EL (cell line): ENCODE data around the gene TCEAL8.
"Not testable (repeated sequence)": the region's sequence is repeated elsewhere in the genome, so short reads cannot be mapped to it uniquely, and the experiment has no call there.

ENCODE experiments used
- DNase-seq: peaks from one replicate; pipeline ENCODE4 v3.0.0-alpha.2; 2016

TCEAL8 gene, protein sequence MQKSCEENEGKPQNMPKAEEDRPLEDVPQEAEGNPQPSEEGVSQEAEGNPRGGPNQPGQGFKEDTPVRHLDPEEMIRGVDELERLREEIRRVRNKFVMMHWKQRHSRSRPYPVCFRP

DNA sequence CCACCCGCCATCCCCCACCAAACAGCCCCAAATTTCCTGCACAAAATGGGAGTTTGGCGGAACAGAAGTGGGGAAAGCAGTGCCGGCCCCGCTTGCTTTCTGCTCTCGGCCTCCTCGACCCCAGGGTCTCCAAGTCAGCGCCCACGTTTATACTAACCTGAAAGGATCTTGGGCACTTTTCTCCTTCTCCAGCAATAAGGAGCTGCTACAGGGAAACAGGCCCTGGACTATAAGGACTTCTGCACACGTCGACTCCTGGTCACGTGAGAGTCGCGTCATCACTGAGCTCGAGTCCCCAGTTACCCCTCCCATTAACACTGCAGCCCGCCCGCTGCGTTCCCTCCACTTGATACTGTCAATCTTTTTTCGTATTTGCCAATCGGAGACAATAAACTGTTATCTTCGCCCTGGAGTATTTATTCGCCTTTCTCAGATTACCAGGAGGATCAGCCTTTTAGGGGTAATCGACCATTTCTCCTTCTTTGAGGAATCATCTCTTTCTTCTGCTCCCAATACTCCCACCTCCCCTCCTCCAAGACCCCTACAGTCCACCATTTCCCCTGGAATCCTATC lies at the start of gene TCEAL8:
Gene TCEAL8, minus strand, starts transcription at position 235 of the 573 bp plus-strand sequence. CDS start 1,176 bp downstream, outside the sequence.
- DNase-seq = peak; percentile 77

DNA sequence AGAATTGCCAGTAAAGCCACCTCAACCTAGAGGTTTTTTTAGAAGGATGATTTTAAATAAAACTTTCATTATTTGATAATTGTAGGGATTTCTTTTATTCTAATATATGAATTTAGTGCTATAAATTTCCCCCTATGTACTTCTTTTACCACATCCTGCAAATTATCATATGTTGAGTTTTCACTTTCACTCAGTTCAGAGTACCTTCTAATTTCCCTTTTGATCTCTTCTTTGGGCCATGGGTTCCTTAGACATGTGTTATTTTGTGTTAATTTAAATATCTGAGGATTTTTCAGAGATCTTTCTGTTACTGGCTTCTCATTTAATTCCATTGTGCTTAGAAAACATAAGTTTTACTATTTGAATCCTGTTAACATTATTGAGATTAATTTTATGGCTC lies 49.8 kb upstream of the TCEAL8 start:
- no peak for DNase-seq

DNA sequence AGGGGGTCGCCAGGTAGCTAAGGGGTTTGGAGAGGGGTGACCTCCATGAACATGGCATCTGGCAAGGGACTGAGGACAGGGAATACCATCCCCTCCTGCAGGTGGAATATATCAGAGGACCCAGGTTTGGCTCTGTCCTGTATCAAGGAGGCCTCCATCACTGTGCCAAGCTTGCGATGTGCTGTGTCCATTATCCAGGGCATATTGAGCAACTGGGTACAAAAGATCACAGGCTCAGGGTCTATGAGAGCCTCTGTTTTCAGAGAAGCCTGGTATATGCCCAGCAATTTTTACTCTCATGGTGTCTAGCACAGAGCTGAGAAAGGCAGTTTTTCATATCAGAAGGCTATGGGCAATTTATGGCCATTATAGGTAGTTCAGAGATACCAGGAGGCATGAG lies 38.2 kb upstream of the TCEAL8 start:
- no peak for DNase-seq

DNA sequence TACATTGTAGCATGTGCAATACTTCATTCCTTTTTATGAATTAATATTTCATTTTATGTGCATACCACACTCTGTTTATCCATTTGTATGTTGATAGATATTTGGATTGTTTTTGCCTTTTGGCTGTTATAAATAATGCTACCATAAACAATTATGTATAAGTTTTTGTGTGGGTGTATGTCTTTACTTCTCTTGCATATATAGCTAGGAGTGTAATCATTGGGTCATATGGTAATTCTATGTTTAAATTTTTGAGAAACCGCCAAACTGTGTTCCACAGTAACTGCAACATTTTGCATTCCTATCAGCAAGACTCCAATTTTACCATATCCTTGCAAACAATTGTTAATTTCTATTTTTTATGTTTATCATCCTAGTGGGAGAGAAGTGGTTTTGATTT lies 24.7 kb upstream of the TCEAL8 start:
- DNase-seq = no peak

DNA sequence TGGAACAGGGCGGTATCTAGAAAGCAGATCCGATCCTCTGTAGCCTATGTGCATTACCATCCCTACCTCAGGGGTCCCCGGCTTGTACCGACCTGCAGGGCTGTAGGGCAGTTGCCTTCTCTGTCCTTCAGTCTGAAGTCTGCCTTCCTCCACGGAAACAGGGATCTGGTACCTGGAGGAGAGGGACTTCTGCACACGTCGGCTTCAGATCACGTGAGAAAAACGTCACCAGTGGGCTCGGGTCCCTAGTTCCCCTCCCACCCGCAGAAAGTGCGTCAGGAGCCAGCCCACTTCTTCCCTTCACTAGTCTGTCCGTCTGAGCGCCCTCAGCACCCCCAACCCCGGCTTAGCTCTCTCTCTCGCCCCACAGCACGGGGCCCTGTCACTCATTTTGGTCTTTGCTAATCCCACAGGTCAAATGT lies 21.6 kb upstream of the TCEAL8 start, which contains the start of gene TCEAL5:
Gene TCEAL5, minus strand, starts transcription at position 170 of the 422 bp plus-strand sequence. CDS start 2,187 bp downstream, outside the sequence.
- DNase-seq = no peak

DNA sequence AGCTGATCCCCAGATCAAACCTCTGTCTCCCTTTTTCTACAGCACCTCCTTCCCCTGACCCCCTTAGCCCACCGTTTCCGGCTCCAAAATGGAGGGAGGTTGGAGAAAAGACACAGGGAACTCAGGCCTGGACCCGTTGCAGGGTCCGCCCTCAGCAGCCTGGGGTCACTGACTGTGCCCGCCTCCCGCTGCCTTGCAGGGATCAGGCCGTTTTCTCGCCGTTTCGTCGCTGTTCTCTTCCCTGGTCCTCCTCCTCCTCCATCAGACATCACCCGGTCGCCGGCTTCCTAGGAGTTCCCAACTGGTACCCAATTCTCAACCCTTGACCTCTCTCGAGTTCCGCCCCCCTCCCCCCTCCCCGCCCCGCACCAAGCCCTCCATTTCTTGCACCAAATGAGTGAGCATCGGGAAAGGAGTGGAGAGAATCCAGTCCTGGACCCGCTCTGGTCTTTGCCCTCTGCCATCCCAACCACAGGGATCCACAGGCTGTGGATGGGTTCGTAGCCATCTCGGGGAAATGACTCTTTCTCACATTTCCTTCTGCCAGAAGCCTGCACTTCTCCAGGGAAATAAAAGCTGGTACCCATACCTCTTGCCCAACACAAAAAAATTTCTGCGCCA lies 21.1 kb upstream of the TCEAL8 start:
- no peak for DNase-seq

DNA sequence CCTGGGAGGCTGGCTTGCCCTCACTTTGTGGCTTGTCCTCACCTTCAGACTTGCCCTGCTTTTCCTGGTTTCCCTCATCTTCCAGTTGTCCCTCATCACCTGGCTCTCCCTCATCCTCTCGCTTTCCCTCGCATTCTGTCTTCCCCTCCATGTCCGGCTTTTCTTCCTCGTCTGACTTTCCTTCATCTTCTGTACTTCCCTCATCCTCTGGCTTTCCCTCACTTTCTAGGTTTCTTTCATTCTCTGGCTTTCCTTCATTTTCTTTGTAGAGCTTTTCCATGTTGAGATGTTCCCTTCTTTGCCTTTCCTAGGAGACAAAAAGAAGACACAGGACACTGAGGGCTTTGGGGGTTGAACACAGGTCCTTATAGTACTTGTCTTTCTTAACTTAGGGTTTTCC lies 19.3 kb upstream of the TCEAL8 start:
- DNase-seq = no peak

DNA sequence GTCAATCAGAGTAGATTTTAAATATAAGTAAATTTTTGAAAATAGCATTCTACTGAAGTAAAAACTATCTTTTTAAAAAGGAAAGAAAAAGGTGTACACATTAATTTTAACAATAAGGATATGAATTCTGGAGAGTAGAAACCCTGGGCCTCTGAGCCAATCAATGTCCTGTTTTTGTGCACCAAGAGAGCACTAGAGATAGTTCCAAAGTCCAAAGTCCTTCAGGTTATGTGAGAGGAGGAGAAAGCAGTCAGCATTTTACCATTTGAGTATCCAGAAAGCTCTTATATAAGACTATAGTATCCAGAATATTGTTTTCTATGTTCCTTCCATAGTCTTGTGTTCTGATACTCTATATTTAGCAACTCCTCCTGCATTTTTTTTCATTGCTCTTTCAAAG lies 3.3 kb upstream of the TCEAL8 start:
- DNase-seq = no peak

DNA sequence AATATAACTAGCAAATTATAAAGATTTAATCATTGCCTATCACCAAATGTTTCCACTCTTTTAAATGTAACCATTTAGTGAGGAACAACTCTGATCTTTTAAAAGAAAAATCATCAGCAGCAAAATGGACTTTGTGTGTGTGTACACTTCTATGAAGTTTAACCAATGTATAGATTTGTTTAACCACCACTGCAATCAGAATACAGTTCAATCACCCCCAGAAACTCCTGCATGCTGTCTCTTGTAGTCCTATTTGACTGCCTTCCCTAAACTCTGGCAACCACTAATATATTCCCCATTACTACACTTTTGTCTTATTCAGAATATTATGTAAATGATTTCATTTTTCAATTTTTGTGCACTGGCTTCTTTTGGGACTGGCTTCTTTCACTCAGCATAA lies 1.7 kb upstream of the TCEAL8 start:
- no peak for DNase-seq

DNA sequence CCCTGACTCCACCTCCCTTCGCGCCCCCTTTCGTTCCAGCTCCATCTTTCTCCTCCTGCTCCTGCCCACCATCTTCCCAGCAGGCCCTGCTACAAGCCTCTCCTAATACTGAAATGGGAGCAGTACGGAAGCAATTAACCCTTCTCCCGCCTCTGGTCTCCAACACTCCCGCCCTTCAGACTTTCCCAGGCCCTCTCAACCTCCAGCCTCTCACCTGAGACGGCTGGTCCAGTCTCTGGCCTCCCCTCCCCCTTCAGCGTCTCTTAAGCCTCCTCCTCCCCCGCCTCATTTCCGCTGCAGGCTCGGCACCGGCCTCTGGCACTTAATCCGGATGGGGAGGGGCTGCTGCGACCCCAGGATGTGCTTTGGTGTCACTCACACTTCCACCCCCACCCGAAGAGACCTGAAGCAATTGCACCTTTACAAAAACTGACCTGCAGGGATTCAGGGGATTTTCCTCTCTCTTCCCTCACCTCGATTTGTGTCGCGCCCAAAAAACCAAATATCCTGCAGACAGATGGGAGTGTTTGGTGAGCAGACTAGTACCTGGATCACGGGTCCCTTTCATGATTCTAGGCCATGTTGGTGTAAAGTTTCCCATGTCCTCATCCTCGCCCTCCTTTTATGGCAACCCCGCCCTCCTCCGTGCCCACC lies 657 bp downstream of the TCEAL8 start:
- DNase-seq = peak; percentile 35

DNA sequence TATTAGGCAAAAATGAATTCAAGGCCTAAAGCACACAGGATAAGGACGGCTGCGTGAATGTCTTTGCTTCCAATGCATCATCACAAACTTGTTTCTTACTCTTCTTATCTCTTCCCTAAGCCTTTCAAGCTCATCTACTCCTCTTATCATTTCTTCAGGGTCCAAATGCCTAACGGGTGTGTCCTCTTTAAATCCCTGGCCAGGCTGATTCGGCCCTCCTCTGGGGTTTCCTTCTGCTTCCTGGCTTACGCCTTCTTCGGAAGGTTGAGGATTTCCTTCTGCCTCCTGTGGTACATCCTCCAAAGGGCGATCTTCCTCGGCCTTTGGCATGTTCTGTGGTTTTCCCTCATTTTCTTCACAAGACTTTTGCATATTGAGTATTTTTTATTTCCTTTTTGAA lies 1.3 kb downstream of the TCEAL8 start:
- DNase-seq = peak; percentile 4

DNA sequence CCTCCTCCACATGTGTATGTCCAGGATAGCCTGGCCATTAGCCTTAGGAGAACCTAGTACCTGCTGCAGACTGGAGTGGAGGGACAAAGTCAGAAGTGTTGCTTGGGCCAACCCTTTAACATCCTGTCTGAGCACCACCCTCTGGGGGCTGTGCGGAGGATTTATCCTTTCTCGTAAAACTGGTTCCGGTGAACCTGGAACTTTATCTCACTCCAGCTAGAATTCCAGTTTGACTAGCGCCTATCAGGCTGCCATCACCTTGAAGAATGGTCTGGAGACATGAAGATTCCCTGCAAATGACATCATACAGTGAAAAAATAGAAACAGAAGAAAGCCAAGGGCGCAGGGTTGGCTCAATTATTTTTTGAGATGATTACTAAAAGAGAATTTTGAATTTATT lies 4.0 kb downstream of the TCEAL8 start:
- no peak for DNase-seq

DNA sequence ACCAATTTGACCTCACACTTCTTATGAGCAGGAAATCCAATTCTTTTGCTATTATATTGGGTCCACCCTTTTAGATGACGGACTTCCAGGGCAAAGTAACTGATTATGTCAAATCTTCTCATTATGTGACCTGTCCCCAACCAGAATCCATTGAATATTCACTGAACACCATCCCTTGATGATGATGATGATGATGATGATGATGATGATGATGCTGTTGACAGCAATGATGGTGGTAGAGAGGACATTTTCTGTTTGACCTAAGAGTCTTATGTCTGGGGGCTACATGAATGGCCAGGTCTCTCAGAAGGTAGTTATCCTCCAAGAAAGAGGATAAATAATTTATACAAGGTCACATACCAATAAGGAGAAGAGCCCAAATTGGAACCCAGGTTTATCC lies 5.2 kb downstream of the TCEAL8 start:
- DNase-seq = no peak

DNA sequence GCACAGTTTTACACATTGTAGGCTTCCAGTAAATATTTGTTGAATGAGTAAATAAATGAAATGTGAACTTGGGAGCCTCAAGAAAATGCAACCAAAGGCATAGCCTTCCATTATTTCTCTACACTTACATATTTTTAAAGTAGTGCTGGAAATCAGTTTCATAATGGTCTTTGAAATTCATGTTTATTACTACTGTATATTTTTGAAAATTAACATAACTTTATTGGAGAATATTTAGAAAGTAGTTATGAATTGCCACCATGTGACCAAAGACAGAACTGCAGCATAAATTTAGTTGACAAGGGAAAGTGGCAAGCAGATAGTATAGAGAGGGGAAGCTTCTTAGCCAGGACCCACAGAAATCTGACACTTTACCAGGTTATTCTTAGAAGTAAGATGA lies 6.4 kb downstream of the TCEAL8 start:
- peak; percentile 16 for DNase-seq

DNA sequence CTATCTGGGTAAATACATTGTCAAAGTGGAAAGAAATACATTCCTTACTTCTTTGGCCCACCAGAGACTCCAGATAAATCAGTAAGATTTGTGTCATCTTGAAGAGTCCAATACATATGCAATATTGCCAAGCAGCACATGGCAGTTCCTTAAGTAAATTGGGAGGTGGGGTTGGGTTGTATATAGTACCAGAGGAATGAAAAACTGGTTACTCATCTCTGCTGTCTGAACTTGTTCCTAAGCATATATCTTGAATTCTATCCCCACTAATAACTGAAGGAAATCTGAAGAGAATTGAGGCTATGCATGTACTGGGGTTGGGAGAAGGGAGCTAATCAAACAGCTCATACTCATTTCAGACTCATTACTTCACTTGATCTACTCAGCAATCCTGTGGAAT lies 14.8 kb downstream of the TCEAL8 start:
- no peak for DNase-seq

DNA sequence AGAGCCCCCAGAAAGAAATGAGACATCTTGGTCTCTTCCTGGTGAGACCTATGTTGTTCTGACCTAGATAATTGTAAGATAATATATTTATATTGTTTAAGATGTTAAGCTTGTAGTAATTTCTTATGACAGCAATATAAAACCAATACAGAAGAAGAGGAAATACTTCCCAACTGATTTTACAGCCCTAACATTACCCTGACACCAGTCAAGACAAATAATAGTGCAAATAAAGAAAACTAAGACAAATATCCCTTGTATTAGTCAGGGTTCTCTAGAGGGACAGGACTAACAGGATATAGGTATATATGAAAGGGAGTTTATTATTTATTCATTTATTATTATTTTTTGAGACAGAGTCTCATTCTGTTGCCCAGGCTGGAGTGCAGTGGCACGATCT lies 18.7 kb downstream of the TCEAL8 start:
- DNase-seq = no peak

DNA sequence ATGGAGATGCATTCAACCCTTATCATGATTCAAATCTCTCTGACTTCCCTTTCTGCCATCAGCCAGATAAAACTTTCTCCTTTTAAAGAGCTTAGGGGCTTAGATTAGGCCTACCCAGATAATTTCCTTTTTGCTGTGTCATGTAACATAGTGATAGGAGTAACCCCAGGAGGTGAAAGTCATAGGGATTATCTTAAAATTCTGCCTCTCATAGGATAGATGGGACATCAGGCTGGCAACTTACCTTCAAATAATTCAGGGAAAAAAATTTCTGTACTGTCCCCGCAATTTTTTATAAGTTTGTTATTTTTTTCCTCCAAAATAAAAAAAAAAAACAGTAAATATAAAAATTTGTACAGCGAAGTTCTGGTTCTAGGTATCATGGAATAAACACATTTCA lies 19.3 kb downstream of the TCEAL8 start:
- DNase-seq = not testable (repeated sequence)

DNA sequence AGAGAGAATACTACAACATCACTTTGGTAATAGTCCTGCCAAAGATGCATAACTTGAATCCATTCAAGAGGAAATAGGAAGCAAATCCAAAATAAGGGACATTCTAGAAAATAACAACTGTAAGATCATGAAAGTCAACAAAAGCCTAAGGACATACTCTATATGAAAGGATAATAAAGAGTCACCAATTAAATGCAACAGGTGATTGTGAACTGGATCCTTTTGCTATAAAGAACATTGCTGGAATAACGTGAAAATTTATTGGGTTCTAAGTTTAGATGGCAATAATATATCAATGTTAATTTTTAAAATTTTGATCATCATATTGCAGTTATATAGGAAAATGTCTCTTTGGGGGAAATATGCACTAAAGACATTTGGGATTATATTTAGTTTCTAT lies 20.1 kb downstream of the TCEAL8 start:
- DNase-seq = no peak

DNA sequence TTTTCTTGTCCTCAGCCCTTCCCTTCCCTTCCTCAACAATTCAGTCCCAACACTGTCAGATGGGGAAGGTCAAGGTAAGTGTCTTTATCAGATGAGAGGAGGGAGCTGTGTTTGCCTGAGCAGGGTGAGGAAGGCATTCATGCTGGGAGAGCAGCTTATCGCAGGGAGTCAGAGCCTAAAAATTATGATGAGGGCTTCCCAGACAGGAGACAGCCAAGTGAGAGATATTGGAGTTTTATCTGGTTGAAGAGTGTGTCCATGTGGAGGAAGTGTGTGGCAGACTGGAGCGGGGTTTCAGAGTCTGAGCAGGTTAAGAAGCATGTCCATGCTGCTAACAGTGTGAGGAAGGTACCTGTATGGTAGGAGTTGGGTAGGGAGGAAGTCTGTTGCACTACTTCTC lies 21.7 kb downstream of the TCEAL8 start:
- no peak for DNase-seq

DNA sequence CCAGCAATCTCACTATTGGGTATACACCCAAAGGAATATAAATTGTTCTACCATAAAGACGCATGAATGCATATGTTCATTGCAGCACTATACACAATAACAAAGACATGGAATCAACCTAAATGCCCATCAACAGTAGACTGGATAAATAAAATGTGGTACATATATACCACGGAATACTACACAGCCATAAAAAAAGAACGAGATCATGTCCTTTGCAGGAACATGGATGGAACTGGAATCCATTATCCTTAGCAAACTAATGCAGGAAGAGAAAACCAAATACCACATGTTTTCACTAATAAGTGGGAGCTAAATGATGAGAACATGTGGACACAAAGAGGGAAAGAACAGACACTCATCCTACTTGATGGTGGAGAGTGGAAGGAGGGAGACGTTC lies 29.0 kb downstream of the TCEAL8 start:
- not testable (repeated sequence) for DNase-seq

DNA sequence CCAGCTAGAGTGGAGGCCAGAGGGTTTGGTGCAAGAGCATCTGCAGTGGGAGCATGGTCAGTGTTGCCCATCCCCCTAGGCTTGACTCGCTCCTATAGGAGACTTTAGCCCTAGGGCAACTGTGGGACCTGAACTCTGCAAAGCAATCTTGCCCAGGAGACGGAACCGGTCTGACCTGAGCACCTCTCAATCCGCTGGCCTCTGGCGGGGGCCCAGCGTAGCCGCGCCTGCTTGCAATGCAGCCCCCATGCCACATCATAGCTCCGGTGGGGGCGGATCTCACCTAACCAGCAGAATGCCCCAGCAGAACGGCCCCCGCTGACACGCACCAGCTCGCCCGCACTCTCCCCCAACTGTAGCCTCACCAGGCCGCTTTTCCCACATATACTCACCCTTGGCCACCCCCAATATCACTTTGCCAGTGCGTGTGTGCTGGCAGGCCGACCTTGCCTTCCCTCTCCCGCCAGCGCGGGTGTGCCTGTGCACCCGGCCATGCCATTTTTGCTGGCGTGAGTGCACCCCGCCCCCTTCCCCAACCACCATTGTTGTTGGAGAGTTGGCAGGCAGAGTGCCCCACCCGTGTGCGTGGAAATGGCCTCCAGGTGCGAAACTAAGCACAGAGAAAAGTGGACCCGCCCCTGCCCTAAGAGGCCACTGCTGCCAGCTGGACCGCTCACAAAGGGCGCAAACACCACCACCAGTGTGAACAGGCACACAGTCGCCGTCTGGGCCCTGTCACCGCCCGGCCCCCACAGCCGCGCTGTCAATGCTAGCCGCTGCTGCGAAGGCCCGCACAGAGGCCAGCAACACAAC lies 34.2 kb downstream of the TCEAL8 start:
- DNase-seq = no peak

DNA sequence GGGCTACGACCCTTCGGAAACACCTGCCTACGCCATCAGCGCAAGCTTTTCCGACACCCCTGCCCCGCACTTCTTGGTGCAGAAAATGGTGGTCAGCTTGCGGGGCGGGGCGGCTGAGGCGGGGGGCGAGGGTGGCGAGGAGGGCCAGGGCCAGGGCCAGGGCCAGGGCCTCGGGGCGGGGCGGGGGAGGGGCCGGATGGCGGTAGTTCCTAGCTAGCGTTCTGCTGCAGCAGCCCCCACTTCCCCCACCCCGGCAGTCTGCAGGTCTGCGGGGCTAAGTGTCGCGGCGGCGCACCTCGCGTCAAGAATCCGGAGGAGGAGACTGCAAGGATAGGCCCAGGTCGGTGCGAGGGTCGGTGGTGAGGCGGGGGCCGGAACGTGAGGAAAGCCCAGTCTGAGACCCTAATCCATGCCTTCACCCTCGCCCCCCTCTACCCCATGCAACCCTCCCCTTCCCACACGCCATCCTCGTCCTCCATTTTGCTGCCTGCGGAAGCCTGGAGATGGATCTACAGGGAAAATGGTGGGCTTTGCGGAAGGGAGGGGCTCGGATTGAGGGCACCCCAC lies 39.4 kb downstream of the TCEAL8 start:
- peak; percentile 26 for DNase-seq

DNA sequence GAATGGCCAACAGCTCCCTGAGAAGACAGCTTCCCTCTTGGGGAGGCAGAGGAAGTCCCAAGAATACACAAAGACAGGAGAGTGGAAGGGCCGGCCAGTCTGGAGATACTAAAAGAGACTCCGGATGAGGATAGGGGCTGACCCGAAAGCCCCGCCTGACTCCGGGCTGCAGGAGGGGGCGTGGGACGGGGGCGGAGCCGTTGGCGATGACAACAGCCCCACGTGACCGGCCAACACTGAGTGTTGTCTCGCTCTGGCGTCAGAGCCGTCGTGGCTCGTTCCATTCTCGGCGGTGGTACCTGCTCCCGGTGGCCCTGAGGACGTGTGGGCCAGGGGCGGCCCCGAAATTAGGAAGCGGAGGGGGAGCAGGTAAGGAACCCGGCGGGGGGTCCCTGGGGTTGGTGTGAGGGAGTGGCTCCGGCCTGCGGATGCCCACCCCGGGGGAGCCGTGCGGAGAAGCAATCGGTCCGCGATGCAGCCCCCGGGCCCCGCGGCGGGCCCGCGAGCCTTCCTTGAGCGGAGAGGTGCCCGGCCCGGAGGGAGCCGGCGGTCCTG lies 40.0 kb downstream of the TCEAL8 start, which contains the start of gene BEX4:
Gene BEX4, plus strand, starts transcription at position 239 of the 555 bp plus-strand sequence. CDS start 1,046 bp downstream, outside the sequence.
- peak; percentile 79 for DNase-seq
